Right lobe of liver (tissue), 4 donors: Measurements from ENCODE around the gene SEC24D.

Source experiments
- CTCF ChIP-seq, 4 donors: fragments of 200-600 bp in 3 of 4; fragments of 450-650 bp in 1 of 4; IDR thresholded peaks; one replicate each; pipeline versions ENCODE4 v1.5.1 to v1.8.0; 2016 to 2022; ENCODE audit warnings: antibody characterized with exemption in 4 of 4, mild to moderate bottlenecking in 2 of 4
- POLR2A ChIP-seq: fragments of 450-650 bp; IDR thresholded peaks from one replicate; pipeline ENCODE4 v1.6.1; 2017; ENCODE audit warnings: antibody characterized with exemption, mild to moderate bottlenecking
- donor health status: DM: no; HTN: no; CAD: no.
- donor health status: DM: no; HTN: no; CAD: no.
- donor health status: DM: no; HTN: yes; CAD: no.

DNA sequence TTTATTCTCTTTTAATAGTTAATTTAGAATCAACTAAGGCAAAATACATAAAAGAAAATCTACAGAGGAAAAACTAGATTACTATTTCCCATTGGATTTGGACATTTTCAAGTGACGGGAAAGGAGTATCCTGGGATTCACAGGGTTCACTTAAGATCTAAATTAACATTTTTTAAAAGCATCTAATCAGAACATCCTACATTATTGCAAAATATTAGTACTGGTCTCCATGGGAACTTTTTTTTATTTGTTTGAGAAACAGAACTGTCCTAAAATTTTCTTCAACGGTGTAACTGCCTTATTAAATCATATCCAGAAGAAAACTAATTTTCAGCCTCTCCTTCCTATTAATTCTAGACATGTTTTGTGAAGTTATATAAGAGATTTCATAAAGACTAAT, 81.0 kb downstream of the SEC24D start:
- TF ChIP-seq POLR2A, result no peak
- TF ChIP-seq CTCF (IDR thresholded peaks at IDR 0.05), result no peak
